ENCODE results near the gene ARSK.

DNA sequence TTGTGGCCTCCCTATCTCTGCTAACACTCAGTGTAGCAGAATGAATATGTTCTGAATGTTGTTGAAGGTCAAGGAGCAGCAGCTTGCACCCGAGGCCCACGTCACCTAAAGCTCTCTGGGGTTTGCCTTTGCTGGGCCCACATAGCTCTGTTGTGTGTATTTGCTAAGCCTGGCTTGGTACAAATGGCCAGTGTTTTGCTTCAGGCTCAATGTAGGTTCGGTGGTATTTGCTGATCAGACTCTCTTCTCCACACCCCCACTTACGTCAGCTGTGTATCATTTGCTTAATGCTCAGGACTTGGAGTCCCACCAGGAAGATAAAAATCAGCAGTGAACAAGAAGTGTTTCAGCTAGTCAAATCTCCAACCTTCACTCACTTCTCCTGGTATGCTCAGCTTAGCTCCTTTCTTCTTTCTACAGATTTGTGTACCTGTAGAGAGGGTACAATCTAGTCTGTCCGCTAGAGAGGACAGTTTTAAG, 86.9 kb downstream of the ARSK start:
- TF ChIP-seq, protein P1, sequence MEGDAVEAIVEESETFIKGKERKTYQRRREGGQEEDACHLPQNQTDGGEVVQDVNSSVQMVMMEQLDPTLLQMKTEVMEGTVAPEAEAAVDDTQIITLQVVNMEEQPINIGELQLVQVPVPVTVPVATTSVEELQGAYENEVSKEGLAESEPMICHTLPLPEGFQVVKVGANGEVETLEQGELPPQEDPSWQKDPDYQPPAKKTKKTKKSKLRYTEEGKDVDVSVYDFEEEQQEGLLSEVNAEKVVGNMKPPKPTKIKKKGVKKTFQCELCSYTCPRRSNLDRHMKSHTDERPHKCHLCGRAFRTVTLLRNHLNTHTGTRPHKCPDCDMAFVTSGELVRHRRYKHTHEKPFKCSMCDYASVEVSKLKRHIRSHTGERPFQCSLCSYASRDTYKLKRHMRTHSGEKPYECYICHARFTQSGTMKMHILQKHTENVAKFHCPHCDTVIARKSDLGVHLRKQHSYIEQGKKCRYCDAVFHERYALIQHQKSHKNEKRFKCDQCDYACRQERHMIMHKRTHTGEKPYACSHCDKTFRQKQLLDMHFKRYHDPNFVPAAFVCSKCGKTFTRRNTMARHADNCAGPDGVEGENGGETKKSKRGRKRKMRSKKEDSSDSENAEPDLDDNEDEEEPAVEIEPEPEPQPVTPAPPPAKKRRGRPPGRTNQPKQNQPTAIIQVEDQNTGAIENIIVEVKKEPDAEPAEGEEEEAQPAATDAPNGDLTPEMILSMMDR (IDR thresholded peaks at IDR 0.05): no peak
- no peak for TF ChIP-seq EZH2 (IDR thresholded peaks at IDR 0.05; ENCODE audit: borderline replicate concordance, insufficient read depth, low read depth, low read length, poor library complexity, severe bottlenecking)

Data from B cell (primary cell).